ENCODE results near the gene NEDD4L.

GRCh38 chr18:58009166-58009565 is 34.9 kb upstream of the NEDD4L start:
- TF ChIP-seq CTCF (IDR thresholded peaks at IDR 0.05) (no peak), REST (IDR thresholded peaks at IDR 0.05; ENCODE audit: insufficient read depth in 1 of 2, low read depth in 2 of 2, low read length in 1 of 2) (no peak), POLR2AphosphoS5 (IDR thresholded peaks at IDR 0.05; ENCODE audit: low read depth, low read length) (no peak), TCF7L2 (IDR thresholded peaks at IDR 0.05; ENCODE audit: low read depth, low read length) (no peak), SIN3A (IDR thresholded peaks at IDR 0.05; ENCODE audit: borderline replicate concordance, insufficient read depth, low read depth, low read length) (no peak)
